ENCODE results near the gene TCP11L1. TPM values are rescaled to one million over a fixed set of nuclear protein-coding genes. Genes with fewer than 3 reads are reported as not detected.

TCP11L1 gene
- total RNA-seq, 4 donors from 2014 or later, result 28.9 to 98.4 (median 78.4) TPM

GRCh38 chr11:33055375-33055774 lies 16.0 kb downstream of the TCP11L1 start:
- Histone ChIP-seq H3K9me3 (no peaks in the 10 kb centered on the region), H3K4me1 (no peaks in the 10 kb centered on the region), H3K27me3 (no peaks in the 10 kb centered on the region), H3K27ac (no peak overlapping the region), H3K36me3 (peaks cover 0 to 31% (median 0%) of the 10 kb centered on the region in 3 donors), H3K4me3 (no peak overlapping the region)
- no peak for DNase-seq
- TF ChIP-seq POLR2A (IDR thresholded peaks at IDR 0.05), result no peak

- DNase-seq, result no peak
- TF ChIP-seq POLR2A (IDR thresholded peaks at IDR 0.05) (no peak), CTCF (IDR thresholded peaks at IDR 0.05) (no peak)
- Histone ChIP-seq H3K4me1 (peaks cover 0 to 12% (median 0%) of the 10 kb centered on the region in 4 donors), H3K27me3 (no peaks in the 10 kb centered on the region), H3K4me3 (no peak overlapping the region), H3K27ac (no peak overlapping the region), H3K36me3 (peaks cover 0 to 46% (median 0%) of the 10 kb centered on the region in 3 donors), H3K9me3 (no peaks in the 10 kb centered on the region)
Measured at GRCh38 chr11:33057284-33057683, 17.9 kb downstream of the TCP11L1 start.

GRCh38 chr11:33059331-33060007 lies 20.1 kb downstream of the TCP11L1 start:
- peaks cover 0 to 57% (median 0%) of the 10 kb centered on the region in 3 donors for H3K36me3 ChIP-seq
- H3K4me3 ChIP-seq, result no peak overlapping the region
- TF ChIP-seq CTCF (IDR thresholded peaks at IDR 0.05) (no peak), POLR2A (IDR thresholded peaks at IDR 0.05) (no peak)

GRCh38 chr11:33060271-33060670 lies 20.9 kb downstream of the TCP11L1 start:
- TF ChIP-seq POLR2A (IDR thresholded peaks at IDR 0.05) (no peak), CTCF (IDR thresholded peaks at IDR 0.05) (no peak)
- DNase-seq, result no peak
- peaks cover 0 to 38% (median 0%) of the 10 kb centered on the region in 4 donors for H3K4me1 ChIP-seq
- no peak overlapping the region for H3K4me3 ChIP-seq
- H3K27ac ChIP-seq, result peak overlapping the region in 2 of 4 donors; percentile 84 to 86
- no peaks in the 10 kb centered on the region for H3K27me3 ChIP-seq
- H3K36me3 ChIP-seq, result peaks cover 0 to 60% (median 0%) of the 10 kb centered on the region in 3 donors
- H3K9me3 ChIP-seq, result no peaks in the 10 kb centered on the region

More at GRCh38 chr11:33059331-33060007, 20.1 kb downstream of the TCP11L1 start:
- Histone ChIP-seq H3K9me3 (no peaks in the 10 kb centered on the region), H3K27me3 (no peaks in the 10 kb centered on the region), H3K27ac (no peak overlapping the region), H3K4me1 (peaks cover 0 to 30% (median 0%) of the 10 kb centered on the region in 4 donors)
- DNase-seq, result no peak

- Histone ChIP-seq H3K4me3 (no peak overlapping the region), H3K9me3 (no peaks in the 10 kb centered on the region), H3K4me1 (peaks cover 0 to 41% (median 0%) of the 10 kb centered on the region in 4 donors), H3K36me3 (peaks cover 0 to 75% (median 0%) of the 10 kb centered on the region in 3 donors), H3K27me3 (no peaks in the 10 kb centered on the region), H3K27ac (peak overlapping the region in 2 of 4 donors; percentile 34 to 84)
- no peak for DNase-seq
- no peak for TF ChIP-seq CTCF (IDR thresholded peaks at IDR 0.05)
- TF ChIP-seq POLR2A (IDR thresholded peaks at IDR 0.05), result no peak
Measured at GRCh38 chr11:33062137-33062536, 22.8 kb downstream of the TCP11L1 start.

- no peak for DNase-seq
- peaks cover 0 to 41% (median 0%) of the 10 kb centered on the region in 4 donors for H3K4me1 ChIP-seq
- H3K36me3 ChIP-seq, result peaks cover 0 to 72% (median 0%) of the 10 kb centered on the region in 3 donors
- no peak overlapping the region for H3K4me3 ChIP-seq
- no peaks in the 10 kb centered on the region for H3K9me3 ChIP-seq
- TF ChIP-seq POLR2A (IDR thresholded peaks at IDR 0.05) (no peak), CTCF (IDR thresholded peaks at IDR 0.05) (no peak)
- no peak overlapping the region for H3K27ac ChIP-seq
- H3K27me3 ChIP-seq, result no peaks in the 10 kb centered on the region
Measured at GRCh38 chr11:33063326-33063881, 24.0 kb downstream of the TCP11L1 start.
